H9 (cell line): ENCODE results near the gene FAM161B. TPM values are rescaled to one million over a fixed set of nuclear protein-coding genes. Genes with fewer than 3 reads are reported as not detected.

Source experiments
- DNase-seq: peaks from one replicate; pipeline ENCODE4 v3.0.0-alpha.2; 2017
- H2AFZ ChIP-seq: one replicate; pipeline ENCODE4 v1.6.1; 2013; ENCODE audit warnings: mild to moderate bottlenecking, low read length, control low read depth, moderate library complexity
- H2AK5ac ChIP-seq: 2 replicates; pipeline ENCODE4 v1.6.1; 2013; ENCODE audit warnings: low read length, control low read depth, mixed read lengths; ENCODE audit not compliant: insufficient read length
- H2BK120ac ChIP-seq: one replicate; pipeline ENCODE4 v1.6.1; 2013; ENCODE audit warnings: low read depth, mild to moderate bottlenecking, low read length, control low read depth, inconsistent platforms; ENCODE audit not compliant: poor library complexity, severe bottlenecking
- H2BK12ac ChIP-seq: 2 replicates; pipeline ENCODE4 v1.6.1; 2013; ENCODE audit warnings: low read length, control low read depth, mixed read lengths, low read depth; ENCODE audit not compliant: insufficient read length
- H2BK15ac ChIP-seq: 2 replicates; pipeline ENCODE4 v1.6.1; 2013; ENCODE audit warnings: low read depth, low read length, control low read depth
- H2BK20ac ChIP-seq: one replicate; pipeline ENCODE4 v1.6.1; 2013; ENCODE audit warnings: low read depth, mild to moderate bottlenecking, low read length, control low read depth, inconsistent platforms; ENCODE audit not compliant: poor library complexity, severe bottlenecking
- H2BK5ac ChIP-seq: 2 replicates; pipeline ENCODE4 v1.6.1; 2013; ENCODE audit warnings: low read length, control low read depth, mixed read lengths; ENCODE audit not compliant: insufficient read length
- H3K14ac ChIP-seq: 2 replicates; pipeline ENCODE4 v1.6.1; 2013; ENCODE audit warnings: low read length, control low read depth; ENCODE audit not compliant: insufficient read depth
- H3K18ac ChIP-seq: 2 replicates; pipeline ENCODE4 v1.6.1; 2013; ENCODE audit warnings: low read depth, mild to moderate bottlenecking, mixed read lengths, low read length, control low read depth; ENCODE audit not compliant: insufficient read length
- H3K23ac ChIP-seq: 2 replicates; pipeline ENCODE4 v1.6.1; 2013; ENCODE audit warnings: low read length, control low read depth, mixed read lengths, low read depth; ENCODE audit not compliant: insufficient read length
- H3K23me2 ChIP-seq: 2 replicates; pipeline ENCODE4 v1.6.1; 2013; ENCODE audit warnings: low read depth, mild to moderate bottlenecking, mixed read lengths, low read length, control low read depth; ENCODE audit not compliant: insufficient read length, poor library complexity, severe bottlenecking
- H3K27ac ChIP-seq: 2 replicates; pipeline ENCODE4 v1.5.1; 2013; ENCODE audit warnings: low read length, control low read depth, mixed read lengths, low read depth; ENCODE audit not compliant: insufficient read length
- H3K27me3 ChIP-seq: 2 replicates; pipeline ENCODE4 v1.6.1; 2013; ENCODE audit warnings: low read length, control low read depth, inconsistent platforms; ENCODE audit not compliant: insufficient read depth
- H3K4ac ChIP-seq: 2 replicates; pipeline ENCODE4 v1.6.1; 2013; ENCODE audit warnings: low read depth, mild to moderate bottlenecking, control low read depth, inconsistent platforms, low read length, moderate library complexity
- H3K4me1 ChIP-seq: 2 replicates; pipeline ENCODE4 v1.6.1; 2013; ENCODE audit warnings: low read length, control low read depth, inconsistent platforms; ENCODE audit not compliant: insufficient read depth
- H3K4me2 ChIP-seq: 2 replicates; pipeline ENCODE4 v1.6.1; 2013; ENCODE audit warnings: low read length, control low read depth, mixed read lengths; ENCODE audit not compliant: insufficient read length, insufficient read depth
- H3K56ac ChIP-seq: 2 replicates; pipeline ENCODE4 v1.6.1; 2013; ENCODE audit warnings: low read depth, mild to moderate bottlenecking, mixed read lengths, low read length, control low read depth; ENCODE audit not compliant: insufficient read length
- H3K79me1 ChIP-seq: 2 replicates; pipeline ENCODE4 v1.6.1; 2013; ENCODE audit warnings: low read depth, mild to moderate bottlenecking, moderate library complexity, low read length, control low read depth, inconsistent platforms; ENCODE audit not compliant: insufficient read depth, poor library complexity, severe bottlenecking
- H3K79me2 ChIP-seq: 2 replicates; pipeline ENCODE4 v1.6.1; 2013; ENCODE audit warnings: low read length, control low read depth, inconsistent platforms; ENCODE audit not compliant: insufficient read depth
- H3K9ac ChIP-seq: 2 replicates; pipeline ENCODE4 v1.6.1; 2013; ENCODE audit warnings: low read length, control low read depth, mixed read lengths; ENCODE audit not compliant: insufficient read length; ENCODE audit errors: extremely low read depth
- H3K9me3 ChIP-seq: one replicate; pipeline ENCODE4 v1.6.1; 2013; ENCODE audit warnings: low read depth, low read length, inconsistent platforms; ENCODE audit not compliant: control insufficient read depth
- H3T11ph ChIP-seq: one replicate; pipeline ENCODE4 v1.6.1; 2013; ENCODE audit warnings: mild to moderate bottlenecking, low read length, control low read depth, inconsistent platforms
- H4K20me1 ChIP-seq: one replicate; pipeline ENCODE4 v1.6.1; 2013; ENCODE audit not compliant: control insufficient read depth, insufficient read length, insufficient read depth
- H4K5ac ChIP-seq: 2 replicates; pipeline ENCODE4 v1.6.1; 2013; ENCODE audit warnings: low read depth, mild to moderate bottlenecking, mixed read lengths, low read length, control low read depth; ENCODE audit not compliant: insufficient read length
- H4K8ac ChIP-seq: replicated peaks from 2 replicates; pipeline ENCODE4 v1.6.1; 2013; ENCODE audit warnings: low read length, control low read depth, mixed read lengths, low read depth; ENCODE audit not compliant: insufficient read length
- H4K91ac ChIP-seq: 2 replicates; pipeline ENCODE4 v1.6.1; 2013; ENCODE audit warnings: low read depth, mild to moderate bottlenecking, moderate library complexity, mixed read lengths, low read length, control low read depth; ENCODE audit not compliant: insufficient read length
- H3K27ac Mint-ChIP-seq, 3 experiments: 2 replicates in 2 of 3; 3 replicates in 1 of 3; pipeline ENCODE4 v1.8.0; 2020 to 2021; ENCODE audit warnings: mixed read lengths in 3 of 3, mild to moderate bottlenecking in 1 of 3, moderate library complexity in 1 of 3
- H3K27me3 Mint-ChIP-seq: 2 replicates; pipeline ENCODE4 v1.8.0; 2021; ENCODE audit warnings: low read depth, mild to moderate bottlenecking, moderate library complexity, mixed read lengths
- H3K36me3 Mint-ChIP-seq, 3 experiments: 2 replicates in 2 of 3; 3 replicates in 1 of 3; pipeline ENCODE4 v1.8.0; 2020 to 2021; ENCODE audit warnings: low read depth in 3 of 3, mixed read lengths in 3 of 3; ENCODE audit not compliant: insufficient read depth in 1 of 3
- H3K4me1 Mint-ChIP-seq, 2 experiments: 2 replicates each; pipeline ENCODE4 v1.8.0; 2020; ENCODE audit warnings: mixed read lengths in 2 of 2
- H3K4me3 Mint-ChIP-seq, 2 experiments: 2 replicates in 1 of 2; 3 replicates in 1 of 2; pipeline ENCODE4 v1.8.0; 2020 to 2021; ENCODE audit warnings: mild to moderate bottlenecking in 2 of 2, mixed read lengths in 2 of 2, moderate library complexity in 1 of 2
- H3K9me3 Mint-ChIP-seq, 2 experiments: 2 replicates in 1 of 2; 3 replicates in 1 of 2; pipeline ENCODE4 v1.8.0; 2020; ENCODE audit warnings: mild to moderate bottlenecking in 2 of 2, mixed read lengths in 2 of 2, moderate library complexity in 1 of 2
- WGBS: extraction: QIAGEN DNeasy Blood & Tissue Kit; methylation state at CpG from one replicate; pipeline ENCODE4 v1.1.7; 2013; ENCODE audit warnings: missing lambda C conversion rate, low lambda C conversion rate, mixed read lengths; ENCODE audit not compliant: insufficient read length; ENCODE audit errors: extremely low coverage; 5-methylcytosine and 5-hydroxymethylcytosine counted together
- total RNA-seq: library from RNA; stranded (reverse); gene quantifications from 2 replicates; pipeline ENCODE4 v1.2.1, GENCODE V29; 2021
- TF ChIP-seq, protein P1 (sequence below): fragments of 200-600 bp; sonication (generic); conservative IDR thresholded peaks from 3 replicates; pipeline ENCODE4 v1.8.0; 2021; ENCODE audit warnings: antibody characterized with exemption, mild to moderate bottlenecking

FAM161B gene
- total RNA-seq, 1 experiment from 2014 or later, result 0.92 TPM

DNA sequence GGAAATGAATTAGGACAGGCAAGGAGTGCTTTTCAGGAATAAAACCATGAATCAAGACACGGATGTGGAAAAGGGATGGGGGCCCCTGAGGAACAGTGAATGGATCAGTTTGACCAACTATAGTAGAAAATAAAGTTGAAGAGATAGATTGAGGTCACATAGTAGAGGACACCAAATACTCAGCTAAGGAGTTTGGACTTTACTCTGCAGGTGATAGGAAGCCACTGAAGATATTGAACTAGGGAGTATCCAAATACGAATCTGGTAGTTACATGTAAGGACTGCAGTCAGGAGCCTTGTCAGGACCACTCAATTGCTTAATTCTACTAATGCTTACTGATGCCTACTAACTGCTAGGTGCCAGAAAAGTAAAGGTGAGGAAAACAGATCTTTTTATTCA lies 48.8 kb upstream of the FAM161B start:
- H2BK20ac ChIP-seq, result no peak overlapping the region
- H4K8ac ChIP-seq, result no peak overlapping the region
- no peaks in the 10 kb centered on the region for H3K27me3 Mint-ChIP-seq
- H2AK5ac ChIP-seq, result no peak overlapping the region
- H3K18ac ChIP-seq, result no peak overlapping the region
- H2BK15ac ChIP-seq, result no peak overlapping the region
- H3K4me1 Mint-ChIP-seq, result no peaks in the 10 kb centered on the region
- H3K23ac ChIP-seq, result no peak overlapping the region
- no peak overlapping the region for H3K9ac ChIP-seq
- H3K4me2 ChIP-seq, result no peak overlapping the region
- no peaks in the 10 kb centered on the region for H4K20me1 ChIP-seq
- no peak overlapping the region for H3K4ac ChIP-seq
- no peak overlapping the region for H2BK12ac ChIP-seq
- no peak overlapping the region for H4K5ac ChIP-seq
- H3K9me3 Mint-ChIP-seq, result no peaks in the 10 kb centered on the region
- no CpG with 5 or more reads among the region's 2 CpGs for WGBS
- TF ChIP-seq, protein P1, sequence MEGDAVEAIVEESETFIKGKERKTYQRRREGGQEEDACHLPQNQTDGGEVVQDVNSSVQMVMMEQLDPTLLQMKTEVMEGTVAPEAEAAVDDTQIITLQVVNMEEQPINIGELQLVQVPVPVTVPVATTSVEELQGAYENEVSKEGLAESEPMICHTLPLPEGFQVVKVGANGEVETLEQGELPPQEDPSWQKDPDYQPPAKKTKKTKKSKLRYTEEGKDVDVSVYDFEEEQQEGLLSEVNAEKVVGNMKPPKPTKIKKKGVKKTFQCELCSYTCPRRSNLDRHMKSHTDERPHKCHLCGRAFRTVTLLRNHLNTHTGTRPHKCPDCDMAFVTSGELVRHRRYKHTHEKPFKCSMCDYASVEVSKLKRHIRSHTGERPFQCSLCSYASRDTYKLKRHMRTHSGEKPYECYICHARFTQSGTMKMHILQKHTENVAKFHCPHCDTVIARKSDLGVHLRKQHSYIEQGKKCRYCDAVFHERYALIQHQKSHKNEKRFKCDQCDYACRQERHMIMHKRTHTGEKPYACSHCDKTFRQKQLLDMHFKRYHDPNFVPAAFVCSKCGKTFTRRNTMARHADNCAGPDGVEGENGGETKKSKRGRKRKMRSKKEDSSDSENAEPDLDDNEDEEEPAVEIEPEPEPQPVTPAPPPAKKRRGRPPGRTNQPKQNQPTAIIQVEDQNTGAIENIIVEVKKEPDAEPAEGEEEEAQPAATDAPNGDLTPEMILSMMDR, result no peak
- H3K27me3 ChIP-seq, result no peaks in the 10 kb centered on the region
- H3K27ac ChIP-seq, result no peak overlapping the region
- H2BK120ac ChIP-seq, result no peak overlapping the region
- H3K14ac ChIP-seq, result no peak overlapping the region
- DNase-seq, result no peak
- H3K56ac ChIP-seq, result no peak overlapping the region
- H3K27ac Mint-ChIP-seq, result peak overlapping the region in 1 of 3 experiments; percentile 78; a peak in 2 of 7 replicates
- H2AFZ ChIP-seq, result no peak overlapping the region
- no peak overlapping the region for H3T11ph ChIP-seq
- H3K23me2 ChIP-seq, result no peaks in the 10 kb centered on the region
- H3K36me3 Mint-ChIP-seq, result peaks cover 0 to 4% (median 0%) of the 10 kb centered on the region in 3 experiments; a peak in 3 of 7 replicates
- no peaks in the 10 kb centered on the region for H3K4me1 ChIP-seq
- no peak overlapping the region for H2BK5ac ChIP-seq
- no peaks in the 10 kb centered on the region for H3K9me3 ChIP-seq
- no peak overlapping the region for H4K91ac ChIP-seq
- H3K79me1 ChIP-seq, result no peaks in the 10 kb centered on the region
- no peak overlapping the region for H3K4me3 Mint-ChIP-seq
- no peaks in the 10 kb centered on the region for H3K79me2 ChIP-seq
